Stomach (tissue), 9 donors: ENCODE results near the gene PLCB4. TPM values are rescaled to one million over a fixed set of nuclear protein-coding genes. Genes with fewer than 3 reads are reported as not detected.

Experiments used
- DNase-seq, 2 donors: peaks; one replicate each; pipeline versions ENCODE4 v3.0.0 to v3.0.0-alpha.2; 2013 to 2019
- H3K27ac ChIP-seq, 5 donors: fragments of 200-600 bp in 4 of 5; sonication (generic) in 4 of 5; one replicate each; pipeline ENCODE4 v1.5.1; 2013 to 2019; ENCODE audit warnings: mild to moderate bottlenecking in 1 of 5, moderate library complexity in 1 of 5
- H3K27me3 ChIP-seq, 3 donors: fragments of 200-600 bp; sonication (generic); one replicate each; pipeline ENCODE4 v1.5.1; 2017 to 2019; ENCODE audit warnings: mixed run types in 1 of 3
- H3K36me3 ChIP-seq, 4 donors: fragments of 200-600 bp; sonication (generic); 1 replicate in 3 of 4; 2 replicates in 1 of 4; pipeline ENCODE4 v1.5.1; 2016 to 2019
- H3K4me1 ChIP-seq, 4 donors: fragments of 200-600 bp; sonication (generic); one replicate each; pipeline ENCODE4 v1.5.1; 2016 to 2019
- H3K4me3 ChIP-seq, 4 donors: fragments of 200-600 bp; sonication (generic) in 3 of 4; one replicate each; pipeline ENCODE4 v1.5.1; 2016 to 2019; ENCODE audit warnings: mild to moderate bottlenecking in 1 of 4
- H3K9me3 ChIP-seq, 4 donors: fragments of 200-600 bp; sonication (generic); one replicate each; pipeline ENCODE4 v1.5.1; 2016 to 2019
- EP300 ChIP-seq: sonication (generic); formaldehyde crosslinking; IDR thresholded peaks from one replicate; pipeline ENCODE4 v1.6.1; 2017; ENCODE audit warnings: antibody characterized with exemption
- POLR2A ChIP-seq, 4 donors: fragments of 450-650 bp; IDR thresholded peaks; one replicate each; pipeline ENCODE4 v1.6.1; 2016; ENCODE audit warnings: antibody characterized with exemption in 4 of 4, control low read depth in 2 of 4, mild to moderate bottlenecking in 1 of 4, moderate library complexity in 1 of 4
- POLR2AphosphoS5 ChIP-seq, 3 donors: sonication (generic); formaldehyde crosslinking; IDR thresholded peaks; one replicate each; pipeline ENCODE4 v1.6.1; 2016; ENCODE audit warnings: antibody characterized with exemption in 3 of 3
- WGBS, 5 donors: extraction: QIAGEN DNeasy Blood & Tissue Kit in 3 of 5; methylation state at CpG; one replicate each; pipeline versions ENCODE4 v1.1.5 to v1.1.7; 2013 to 2018; 5-methylcytosine and 5-hydroxymethylcytosine counted together
- intact Hi-C: fragments of 100-400 bp; cut with DNase I; formaldehyde crosslinking; loops from one replicate; pipeline ENCODE4 v1.15.1; 2023; ENCODE audit warnings: low total_unique reads
- polyA plus RNA-seq, 3 donors: library from polyadenylated mRNA; stranded (reverse); fragments of 200-250 nt; gene quantifications; one replicate each; pipeline ENCODE4 v1.2.3, GENCODE V29; 2013
- total RNA-seq, 5 donors: library from RNA; depleted of rRNA; stranded (reverse); fragments of >200 nt; gene quantifications; one replicate each; pipeline versions ENCODE4 v1.1.0 to v1.2.3, GENCODE V29; 2014 to 2016
- TF ChIP-seq, protein P1 (sequence below), 7 experiments: fragments of 450-650 bp in 4 of 7; fragments of 200-600 bp in 3 of 7; sonication (generic) in 3 of 7; IDR thresholded peaks; one replicate each; pipeline ENCODE4 v1.5.1; 2016 to 2019; ENCODE audit warnings: antibody characterized with exemption in 7 of 7, control low read depth in 2 of 7, mild to moderate bottlenecking in 1 of 7
- donor health status: healthy with polysubstance abuse.
- donor health status: Bipolar disorder and iron deficiency.
- donor health status: healthy.

PLCB4 gene
- total and polyA plus RNA-seq, 8 donors, result 5.3 to 29.4 (median 22.3) TPM

GRCh38 chr20:9457136-9457535 lies 388.2 kb downstream of the PLCB4 start:
- intact Hi-C loops, result no loop called here

DNA sequence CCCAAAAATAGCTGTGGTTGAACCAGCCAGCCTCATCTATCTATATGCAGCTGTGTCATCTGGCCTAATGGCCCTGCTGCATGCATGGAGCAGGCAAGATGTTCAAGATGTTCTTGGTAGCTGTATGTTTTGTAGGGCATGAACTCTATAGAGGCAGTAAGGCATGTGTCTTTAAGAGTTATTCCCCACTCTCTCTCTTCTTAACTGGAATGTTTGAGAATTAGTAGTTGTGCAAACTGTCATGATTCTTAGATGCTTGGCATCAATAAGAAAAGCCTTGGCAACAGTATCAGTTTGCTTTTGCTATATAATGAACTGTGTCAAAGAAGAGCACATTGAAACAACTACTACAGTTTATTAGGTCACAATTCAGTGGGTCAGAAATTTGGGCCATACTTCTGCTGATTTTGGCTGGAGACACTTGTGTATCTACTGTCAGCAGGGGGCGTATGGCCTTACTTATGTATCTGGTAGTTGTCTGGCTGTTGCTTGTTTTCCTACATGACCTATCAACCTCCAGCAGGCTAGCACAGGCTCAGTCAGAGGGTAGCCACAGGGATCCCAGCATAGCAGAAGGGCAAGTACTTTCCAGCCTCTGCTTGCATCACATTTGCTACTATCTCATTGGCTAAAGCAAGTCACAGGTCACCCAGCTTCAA lies 389.4 kb downstream of the PLCB4 start:
- H3K27me3 ChIP-seq, result no peaks in the 10 kb centered on the region
- 64 to 82% (median 70%) methylated on average over 1 of the region's 1 CpG for WGBS, 5 donors
- no peaks in the 10 kb centered on the region for H3K9me3 ChIP-seq
- H3K36me3 ChIP-seq, result peaks cover 0 to 48% (median 28%) of the 10 kb centered on the region in 4 donors
- TF ChIP-seq POLR2A (IDR thresholded peaks at IDR 0.05) (no peak), EP300 (no peak), POLR2AphosphoS5 (IDR thresholded peaks at IDR 0.05) (no peak)
- TF ChIP-seq, protein P1, sequence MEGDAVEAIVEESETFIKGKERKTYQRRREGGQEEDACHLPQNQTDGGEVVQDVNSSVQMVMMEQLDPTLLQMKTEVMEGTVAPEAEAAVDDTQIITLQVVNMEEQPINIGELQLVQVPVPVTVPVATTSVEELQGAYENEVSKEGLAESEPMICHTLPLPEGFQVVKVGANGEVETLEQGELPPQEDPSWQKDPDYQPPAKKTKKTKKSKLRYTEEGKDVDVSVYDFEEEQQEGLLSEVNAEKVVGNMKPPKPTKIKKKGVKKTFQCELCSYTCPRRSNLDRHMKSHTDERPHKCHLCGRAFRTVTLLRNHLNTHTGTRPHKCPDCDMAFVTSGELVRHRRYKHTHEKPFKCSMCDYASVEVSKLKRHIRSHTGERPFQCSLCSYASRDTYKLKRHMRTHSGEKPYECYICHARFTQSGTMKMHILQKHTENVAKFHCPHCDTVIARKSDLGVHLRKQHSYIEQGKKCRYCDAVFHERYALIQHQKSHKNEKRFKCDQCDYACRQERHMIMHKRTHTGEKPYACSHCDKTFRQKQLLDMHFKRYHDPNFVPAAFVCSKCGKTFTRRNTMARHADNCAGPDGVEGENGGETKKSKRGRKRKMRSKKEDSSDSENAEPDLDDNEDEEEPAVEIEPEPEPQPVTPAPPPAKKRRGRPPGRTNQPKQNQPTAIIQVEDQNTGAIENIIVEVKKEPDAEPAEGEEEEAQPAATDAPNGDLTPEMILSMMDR (IDR thresholded peaks at IDR 0.05), result no peak
- H3K4me1 ChIP-seq, result peaks cover 5 to 11% (median 8%) of the 10 kb centered on the region in 4 donors
- intact Hi-C loops, result no loop called here
- DNase-seq, result peak; percentile 16 to 27
- H3K4me3 ChIP-seq, result no peak overlapping the region
- no peak overlapping the region for H3K27ac ChIP-seq

More at GRCh38 chr20:9457136-9457535, 388.2 kb downstream of the PLCB4 start:
- DNase-seq, result no peak
- Histone ChIP-seq H3K27me3 (no peaks in the 10 kb centered on the region), H3K27ac (no peak overlapping the region), H3K9me3 (no peaks in the 10 kb centered on the region), H3K4me1 (peaks cover 5 to 11% (median 8%) of the 10 kb centered on the region in 4 donors), H3K4me3 (no peak overlapping the region), H3K36me3 (peaks cover 0 to 45% (median 28%) of the 10 kb centered on the region in 4 donors)
- TF ChIP-seq, protein P1 (IDR thresholded peaks at IDR 0.05), result no peak
- no peak for TF ChIP-seq EP300
- TF ChIP-seq POLR2A (IDR thresholded peaks at IDR 0.05), result no peak
- no peak for TF ChIP-seq POLR2AphosphoS5 (IDR thresholded peaks at IDR 0.05)
- 81 to 93% (median 90%) methylated on average over 2 of the region's 2 CpGs for WGBS, 5 donors

DNA sequence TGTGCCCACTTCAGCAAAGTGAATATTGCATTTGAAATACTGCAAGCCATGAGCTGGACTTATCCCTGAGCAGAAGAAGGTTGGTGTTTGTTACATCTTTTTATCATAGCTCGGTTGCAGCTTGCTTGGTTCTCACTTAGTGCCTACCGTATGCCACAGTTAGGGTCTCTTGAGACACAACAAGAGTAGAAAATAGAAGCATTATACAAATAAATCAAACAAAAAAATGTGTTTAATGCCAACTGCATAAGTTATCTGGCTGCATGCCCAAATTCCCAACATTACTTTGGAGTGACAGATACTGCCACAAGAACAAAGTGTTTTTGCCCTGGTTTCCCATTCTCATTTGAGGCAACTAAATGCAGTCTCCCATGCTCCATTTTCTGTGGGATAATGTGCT lies 391.6 kb downstream of the PLCB4 start:
- 50 to 63% (median 57%) methylated on average over 2 of the region's 2 CpGs for WGBS, 5 donors
- Histone ChIP-seq H3K9me3 (no peaks in the 10 kb centered on the region), H3K36me3 (peaks cover 0 to 46% (median 24%) of the 10 kb centered on the region in 4 donors), H3K27ac (no peak overlapping the region), H3K27me3 (no peaks in the 10 kb centered on the region), H3K4me1 (peaks cover 5 to 11% (median 8%) of the 10 kb centered on the region in 4 donors), H3K4me3 (no peak overlapping the region)
- DNase-seq, result peak in 1 of 2 donors; percentile 27
- no peak for TF ChIP-seq POLR2A (IDR thresholded peaks at IDR 0.05)
- TF ChIP-seq EP300, result no peak
- no peak for TF ChIP-seq POLR2AphosphoS5 (IDR thresholded peaks at IDR 0.05)
- TF ChIP-seq, protein P1 (IDR thresholded peaks at IDR 0.05), result no peak
- intact Hi-C loops, result no loop called here

- H3K4me3 ChIP-seq, result no peak overlapping the region
- H3K4me1 ChIP-seq, result no peaks in the 10 kb centered on the region
- peaks cover 0 to 16% (median 13%) of the 10 kb centered on the region in 4 donors for H3K36me3 ChIP-seq
- no peak overlapping the region for H3K27ac ChIP-seq
- no peaks in the 10 kb centered on the region for H3K27me3 ChIP-seq
- intact Hi-C loops, result no loop called here
- peak in 1 of 2 donors; percentile 7 for DNase-seq
- TF ChIP-seq, protein P1 (IDR thresholded peaks at IDR 0.05), result peak in 2 of 7 experiments; percentile 11 to 24
- no peak for TF ChIP-seq EP300
- H3K9me3 ChIP-seq, result no peaks in the 10 kb centered on the region
- 49 to 64% (median 58%) methylated on average over 3 of the region's 3 CpGs for WGBS, 5 donors
These were observed 399.1 kb downstream of the PLCB4 start for GRCh38 chr20:9467995-9468394.
